ENCODE data around the gene CDX4. TPM values are rescaled to one million over a fixed set of nuclear protein-coding genes. Genes with fewer than 3 reads are reported as not detected.

Gene CDX4
- total RNA-seq, 1 experiment from 2014 or later: not detected

DNA sequence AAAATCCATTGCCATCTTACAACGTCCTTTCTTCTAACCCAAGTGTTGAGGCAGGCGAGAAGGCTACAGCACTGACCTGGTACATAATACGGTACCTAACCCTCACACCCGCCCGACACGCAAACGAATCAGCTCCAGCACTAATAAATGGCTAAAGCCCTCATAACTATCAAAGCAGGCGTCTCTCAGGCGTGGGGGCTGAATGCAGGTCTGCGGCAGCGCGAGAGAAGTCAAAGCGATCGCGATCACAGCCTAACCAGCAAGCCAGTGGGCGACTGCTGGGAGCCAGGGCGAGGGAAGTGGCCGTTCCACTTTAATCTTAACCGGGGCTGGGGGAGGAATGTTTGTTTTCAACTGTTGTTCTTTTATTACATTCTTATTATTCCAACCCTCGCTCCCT is 1.5 kb downstream of the CDX4 start:
- no peaks in the 10 kb centered on the region for H3K27me3 ChIP-seq (ENCODE audit: insufficient read depth, low read length)
- intact Hi-C loops (cut with micrococcal nuclease): no loop called here
- ChIA-PET CTCF (no interaction called here), POLR2A (no interaction called here), RAD21 (ENCODE audit: low non-redundant PET in 1 of 2, low total read pairs in 2 of 2, uncharacterized antibody in 2 of 2, unreplicated experiment in 2 of 2) (no interaction called here)
- H4K20me1 ChIP-seq (ENCODE audit: insufficient read depth): no peaks in the 10 kb centered on the region
- H3K4me2 ChIP-seq (ENCODE audit: low read length): no peak overlapping the region
- H3K9ac ChIP-seq (ENCODE audit: low read length): no peak overlapping the region
- DNase-seq (ENCODE audit: low read depth, low spot score) (no peak), ATAC-seq (no peak)
- no peak overlapping the region for H3K4me3 ChIP-seq (replicated peaks in 1 of 2; ENCODE audit: low read depth in 1 of 2, low read length in 2 of 2)
- H3K9me2 ChIP-seq (ENCODE audit: insufficient read depth): no peaks in the 10 kb centered on the region
- H3K36me3 ChIP-seq (ENCODE audit: control insufficient read depth in 1 of 2, insufficient read depth in 2 of 2, low read length in 2 of 2): no peaks in the 10 kb centered on the region
- H3K4me1 ChIP-seq (ENCODE audit: control insufficient read depth in 1 of 2, insufficient read depth in 2 of 2, low read length in 2 of 2): no peaks in the 10 kb centered on the region
- H3K27ac ChIP-seq (ENCODE audit: low read depth, low read length): no peak overlapping the region
- no peaks in the 10 kb centered on the region for H3K79me2 ChIP-seq (ENCODE audit: insufficient read depth, low read length)
- TF ChIP-seq, protein P1, sequence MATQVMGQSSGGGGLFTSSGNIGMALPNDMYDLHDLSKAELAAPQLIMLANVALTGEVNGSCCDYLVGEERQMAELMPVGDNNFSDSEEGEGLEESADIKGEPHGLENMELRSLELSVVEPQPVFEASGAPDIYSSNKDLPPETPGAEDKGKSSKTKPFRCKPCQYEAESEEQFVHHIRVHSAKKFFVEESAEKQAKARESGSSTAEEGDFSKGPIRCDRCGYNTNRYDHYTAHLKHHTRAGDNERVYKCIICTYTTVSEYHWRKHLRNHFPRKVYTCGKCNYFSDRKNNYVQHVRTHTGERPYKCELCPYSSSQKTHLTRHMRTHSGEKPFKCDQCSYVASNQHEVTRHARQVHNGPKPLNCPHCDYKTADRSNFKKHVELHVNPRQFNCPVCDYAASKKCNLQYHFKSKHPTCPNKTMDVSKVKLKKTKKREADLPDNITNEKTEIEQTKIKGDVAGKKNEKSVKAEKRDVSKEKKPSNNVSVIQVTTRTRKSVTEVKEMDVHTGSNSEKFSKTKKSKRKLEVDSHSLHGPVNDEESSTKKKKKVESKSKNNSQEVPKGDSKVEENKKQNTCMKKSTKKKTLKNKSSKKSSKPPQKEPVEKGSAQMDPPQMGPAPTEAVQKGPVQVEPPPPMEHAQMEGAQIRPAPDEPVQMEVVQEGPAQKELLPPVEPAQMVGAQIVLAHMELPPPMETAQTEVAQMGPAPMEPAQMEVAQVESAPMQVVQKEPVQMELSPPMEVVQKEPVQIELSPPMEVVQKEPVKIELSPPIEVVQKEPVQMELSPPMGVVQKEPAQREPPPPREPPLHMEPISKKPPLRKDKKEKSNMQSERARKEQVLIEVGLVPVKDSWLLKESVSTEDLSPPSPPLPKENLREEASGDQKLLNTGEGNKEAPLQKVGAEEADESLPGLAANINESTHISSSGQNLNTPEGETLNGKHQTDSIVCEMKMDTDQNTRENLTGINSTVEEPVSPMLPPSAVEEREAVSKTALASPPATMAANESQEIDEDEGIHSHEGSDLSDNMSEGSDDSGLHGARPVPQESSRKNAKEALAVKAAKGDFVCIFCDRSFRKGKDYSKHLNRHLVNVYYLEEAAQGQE (IDR thresholded peaks at IDR 0.05; ENCODE audit: low read depth): no peak
- TF ChIP-seq ZFX (IDR thresholded peaks at IDR 0.05): no peak
- no peak for TF ChIP-seq ZNF274 (IDR thresholded peaks at IDR 0.05; ENCODE audit: low read depth, low read length)
- no peak for TF ChIP-seq POLR2AphosphoS5 (IDR thresholded peaks at IDR 0.05; ENCODE audit: low read depth, low read length)
- TF ChIP-seq SRF (IDR thresholded peaks at IDR 0.05; ENCODE audit: low read depth): no peak
- no peak overlapping the region for H2AFZ ChIP-seq (ENCODE audit: low read depth, low read length, poor library complexity, severe bottlenecking)
- no peaks in the 10 kb centered on the region for H3K9me3 ChIP-seq (ENCODE audit: control insufficient read depth in 1 of 2, insufficient read depth in 1 of 2, low read depth in 1 of 2, low read length in 2 of 2)
- no TSS peak for BruUV-seq (replicated peaks)

DNA sequence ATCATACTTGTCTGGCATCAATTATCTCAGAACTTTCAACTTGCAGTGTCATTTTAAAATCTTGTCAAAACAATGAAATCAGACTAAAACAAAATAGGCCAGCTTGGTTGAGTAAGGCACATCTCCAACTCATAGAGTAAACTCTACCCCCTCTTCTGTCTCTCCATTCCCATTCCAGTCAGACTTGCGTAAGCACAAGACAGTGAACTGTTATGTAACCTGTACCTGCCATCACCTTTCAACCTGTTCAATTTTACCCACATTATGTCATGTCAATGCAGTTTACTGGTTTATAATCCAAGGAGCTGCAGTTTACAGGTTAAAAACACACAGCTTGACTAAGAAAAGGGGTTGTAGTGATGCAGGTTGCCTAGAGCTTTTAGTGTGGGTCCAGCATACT is 8.3 kb downstream of the CDX4 start:
- Histone ChIP-seq H3K9ac (ENCODE audit: low read length) (no peak overlapping the region), H4K20me1 (ENCODE audit: insufficient read depth) (no peaks in the 10 kb centered on the region), H3K27ac (ENCODE audit: low read depth, low read length) (no peak overlapping the region), H3K36me3 (ENCODE audit: control insufficient read depth in 1 of 2, insufficient read depth in 2 of 2, low read length in 2 of 2) (no peaks in the 10 kb centered on the region), H3K4me3 (replicated peaks in 1 of 2; ENCODE audit: low read depth in 1 of 2, low read length in 2 of 2) (no peak overlapping the region), H3K9me2 (ENCODE audit: insufficient read depth) (no peaks in the 10 kb centered on the region), H3K79me2 (ENCODE audit: insufficient read depth, low read length) (no peaks in the 10 kb centered on the region), H3K27me3 (ENCODE audit: insufficient read depth, low read length) (no peaks in the 10 kb centered on the region), H3K9me3 (ENCODE audit: control insufficient read depth in 1 of 2, insufficient read depth in 1 of 2, low read depth in 1 of 2, low read length in 2 of 2) (no peaks in the 10 kb centered on the region), H3K4me1 (ENCODE audit: control insufficient read depth in 1 of 2, insufficient read depth in 2 of 2, low read length in 2 of 2) (no peaks in the 10 kb centered on the region), H2AFZ (ENCODE audit: low read depth, low read length, poor library complexity, severe bottlenecking) (no peak overlapping the region), H3K4me2 (ENCODE audit: low read length) (no peak overlapping the region)
- ATAC-seq: no peak
- ChIA-PET POLR2A (no interaction called here), CTCF (no interaction called here), RAD21 (ENCODE audit: low non-redundant PET in 1 of 2, low total read pairs in 2 of 2, uncharacterized antibody in 2 of 2, unreplicated experiment in 2 of 2) (no interaction called here)
- intact Hi-C loops (cut with micrococcal nuclease): no loop called here
- TF ChIP-seq JUND (IDR thresholded peaks at IDR 0.05): no peak
- TF ChIP-seq ZNF274 (IDR thresholded peaks at IDR 0.05; ENCODE audit: low read depth, low read length): no peak
- no peak for TF ChIP-seq FOSL1 (IDR thresholded peaks at IDR 0.05; ENCODE audit: low read depth)
- TF ChIP-seq CEBPB (IDR thresholded peaks at IDR 0.05; ENCODE audit: low read depth): no peak
- TF ChIP-seq POLR2A (IDR thresholded peaks at IDR 0.05; ENCODE audit: borderline replicate concordance, extremely low read depth, insufficient read depth, insufficient read length): no peak
- no peak for TF ChIP-seq ELF1 (IDR thresholded peaks at IDR 0.05; ENCODE audit: borderline replicate concordance, low read depth)
- TF ChIP-seq SIN3A (IDR thresholded peaks at IDR 0.05; ENCODE audit: low read depth): no peak
- no peak for TF ChIP-seq TCF7L2 (IDR thresholded peaks at IDR 0.05; ENCODE audit: borderline replicate concordance, extremely low read depth, insufficient read depth, insufficient read length)
- TF ChIP-seq SRF (IDR thresholded peaks at IDR 0.05; ENCODE audit: low read depth): no peak
- TF ChIP-seq, protein P2, sequence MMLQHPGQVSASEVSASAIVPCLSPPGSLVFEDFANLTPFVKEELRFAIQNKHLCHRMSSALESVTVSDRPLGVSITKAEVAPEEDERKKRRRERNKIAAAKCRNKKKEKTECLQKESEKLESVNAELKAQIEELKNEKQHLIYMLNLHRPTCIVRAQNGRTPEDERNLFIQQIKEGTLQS (IDR thresholded peaks at IDR 0.05): no peak
- TF ChIP-seq RAD21 (IDR thresholded peaks at IDR 0.05; ENCODE audit: low read depth): no peak
- TF ChIP-seq SP1 (IDR thresholded peaks at IDR 0.05; ENCODE audit: low read depth): no peak
- no peak for TF ChIP-seq EGR1 (IDR thresholded peaks at IDR 0.05; ENCODE audit: low read depth)
- TF ChIP-seq, protein P3, sequence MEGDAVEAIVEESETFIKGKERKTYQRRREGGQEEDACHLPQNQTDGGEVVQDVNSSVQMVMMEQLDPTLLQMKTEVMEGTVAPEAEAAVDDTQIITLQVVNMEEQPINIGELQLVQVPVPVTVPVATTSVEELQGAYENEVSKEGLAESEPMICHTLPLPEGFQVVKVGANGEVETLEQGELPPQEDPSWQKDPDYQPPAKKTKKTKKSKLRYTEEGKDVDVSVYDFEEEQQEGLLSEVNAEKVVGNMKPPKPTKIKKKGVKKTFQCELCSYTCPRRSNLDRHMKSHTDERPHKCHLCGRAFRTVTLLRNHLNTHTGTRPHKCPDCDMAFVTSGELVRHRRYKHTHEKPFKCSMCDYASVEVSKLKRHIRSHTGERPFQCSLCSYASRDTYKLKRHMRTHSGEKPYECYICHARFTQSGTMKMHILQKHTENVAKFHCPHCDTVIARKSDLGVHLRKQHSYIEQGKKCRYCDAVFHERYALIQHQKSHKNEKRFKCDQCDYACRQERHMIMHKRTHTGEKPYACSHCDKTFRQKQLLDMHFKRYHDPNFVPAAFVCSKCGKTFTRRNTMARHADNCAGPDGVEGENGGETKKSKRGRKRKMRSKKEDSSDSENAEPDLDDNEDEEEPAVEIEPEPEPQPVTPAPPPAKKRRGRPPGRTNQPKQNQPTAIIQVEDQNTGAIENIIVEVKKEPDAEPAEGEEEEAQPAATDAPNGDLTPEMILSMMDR (IDR thresholded peaks at IDR 0.05 in 2 of 3, conservative IDR thresholded peaks at IDR 0.05 in 1 of 3; ENCODE audit: borderline replicate concordance in 1 of 3, insufficient read depth in 1 of 3, low read depth in 2 of 3, low read length in 2 of 3): no peak
- no TSS peak for BruUV-seq (replicated peaks)
- no peak for DNase-seq (ENCODE audit: low read depth, low spot score)
